Measurements from ENCODE around the gene ROR1. TPM values are rescaled to one million over a fixed set of nuclear protein-coding genes. Genes with fewer than 3 reads are reported as not detected.

The ROR1 gene
- total RNA-seq, 4 donors from 2014 or later, result 8.8 to 30.4 (median 14.1) TPM

GRCh38 chr1:63792152-63792551 is 18.3 kb downstream of the ROR1 start:
- no peak for ATAC-seq (ENCODE audit: low FRiP score)
- no peak for DNase-seq (ENCODE audit: low spot score)
- TF ChIP-seq, protein P1, sequence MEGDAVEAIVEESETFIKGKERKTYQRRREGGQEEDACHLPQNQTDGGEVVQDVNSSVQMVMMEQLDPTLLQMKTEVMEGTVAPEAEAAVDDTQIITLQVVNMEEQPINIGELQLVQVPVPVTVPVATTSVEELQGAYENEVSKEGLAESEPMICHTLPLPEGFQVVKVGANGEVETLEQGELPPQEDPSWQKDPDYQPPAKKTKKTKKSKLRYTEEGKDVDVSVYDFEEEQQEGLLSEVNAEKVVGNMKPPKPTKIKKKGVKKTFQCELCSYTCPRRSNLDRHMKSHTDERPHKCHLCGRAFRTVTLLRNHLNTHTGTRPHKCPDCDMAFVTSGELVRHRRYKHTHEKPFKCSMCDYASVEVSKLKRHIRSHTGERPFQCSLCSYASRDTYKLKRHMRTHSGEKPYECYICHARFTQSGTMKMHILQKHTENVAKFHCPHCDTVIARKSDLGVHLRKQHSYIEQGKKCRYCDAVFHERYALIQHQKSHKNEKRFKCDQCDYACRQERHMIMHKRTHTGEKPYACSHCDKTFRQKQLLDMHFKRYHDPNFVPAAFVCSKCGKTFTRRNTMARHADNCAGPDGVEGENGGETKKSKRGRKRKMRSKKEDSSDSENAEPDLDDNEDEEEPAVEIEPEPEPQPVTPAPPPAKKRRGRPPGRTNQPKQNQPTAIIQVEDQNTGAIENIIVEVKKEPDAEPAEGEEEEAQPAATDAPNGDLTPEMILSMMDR (IDR thresholded peaks at IDR 0.05), result no peak

DNA sequence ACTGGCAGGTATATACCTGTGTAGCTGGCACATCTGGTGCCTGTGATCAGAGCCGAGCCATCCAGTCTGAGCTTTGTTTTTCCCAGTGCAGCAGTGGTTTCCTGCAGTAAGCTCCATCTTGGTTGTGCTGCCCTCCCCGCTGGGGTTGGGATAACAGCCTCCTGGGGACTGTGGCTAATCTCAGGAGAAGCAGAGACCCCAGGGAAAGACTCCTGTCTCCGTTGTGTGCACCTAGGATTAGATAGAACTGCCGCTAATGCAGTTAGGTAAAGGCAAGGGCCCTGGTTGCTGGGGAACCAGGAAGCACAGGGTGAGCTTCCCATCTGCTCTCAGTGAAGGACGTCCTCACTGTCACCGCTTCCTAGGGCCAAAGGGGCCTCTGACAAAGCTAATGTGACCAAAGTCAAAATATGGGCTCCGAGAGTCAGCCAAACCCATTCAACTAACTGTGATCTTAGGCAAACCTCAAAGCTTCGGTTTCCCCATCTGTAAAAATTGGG is 20.0 kb downstream of the ROR1 start:
- no peak for ATAC-seq (ENCODE audit: low FRiP score)
- TF ChIP-seq, protein P1 (IDR thresholded peaks at IDR 0.05), result no peak

GRCh38 chr1:63794354-63794753 is 20.5 kb downstream of the ROR1 start:
- TF ChIP-seq, protein P1 (IDR thresholded peaks at IDR 0.05), result no peak
- DNase-seq (ENCODE audit: low spot score), result no peak
- ATAC-seq (ENCODE audit: low FRiP score), result no peak

More for the DNA sequence above, 20.0 kb downstream of the ROR1 start:
- no peak for DNase-seq (ENCODE audit: low spot score)

DNA sequence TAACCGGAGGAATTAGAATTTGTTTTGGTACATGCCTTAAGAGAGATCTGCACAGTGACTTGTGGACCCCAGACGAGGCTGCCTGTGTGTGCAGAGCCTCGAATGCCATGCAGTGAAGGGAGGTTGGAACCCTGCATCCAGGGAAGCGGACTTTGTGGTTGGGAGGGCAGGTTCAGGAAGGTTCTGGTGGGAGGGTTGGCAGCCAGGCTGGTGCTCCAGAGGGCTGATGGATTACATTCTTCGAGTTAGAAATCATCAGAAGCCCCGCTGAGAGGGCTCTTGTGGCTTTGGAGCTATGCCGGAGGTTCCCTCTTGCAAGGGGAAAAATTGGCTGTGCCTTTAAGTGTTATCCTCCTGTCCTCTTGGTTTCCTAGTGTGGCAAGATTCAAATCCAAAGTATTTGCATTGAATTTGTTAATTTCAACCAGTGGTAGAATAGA is 21.1 kb downstream of the ROR1 start:
- ATAC-seq (ENCODE audit: low FRiP score) (no peak), DNase-seq (ENCODE audit: low spot score) (no peak)
- TF ChIP-seq, protein P1 (IDR thresholded peaks at IDR 0.05), result no peak

GRCh38 chr1:63795455-63795854 is 21.6 kb downstream of the ROR1 start:
- TF ChIP-seq, protein P1 (IDR thresholded peaks at IDR 0.05), result no peak
- ATAC-seq (ENCODE audit: low FRiP score) (no peak), DNase-seq (ENCODE audit: low spot score) (no peak)

DNA sequence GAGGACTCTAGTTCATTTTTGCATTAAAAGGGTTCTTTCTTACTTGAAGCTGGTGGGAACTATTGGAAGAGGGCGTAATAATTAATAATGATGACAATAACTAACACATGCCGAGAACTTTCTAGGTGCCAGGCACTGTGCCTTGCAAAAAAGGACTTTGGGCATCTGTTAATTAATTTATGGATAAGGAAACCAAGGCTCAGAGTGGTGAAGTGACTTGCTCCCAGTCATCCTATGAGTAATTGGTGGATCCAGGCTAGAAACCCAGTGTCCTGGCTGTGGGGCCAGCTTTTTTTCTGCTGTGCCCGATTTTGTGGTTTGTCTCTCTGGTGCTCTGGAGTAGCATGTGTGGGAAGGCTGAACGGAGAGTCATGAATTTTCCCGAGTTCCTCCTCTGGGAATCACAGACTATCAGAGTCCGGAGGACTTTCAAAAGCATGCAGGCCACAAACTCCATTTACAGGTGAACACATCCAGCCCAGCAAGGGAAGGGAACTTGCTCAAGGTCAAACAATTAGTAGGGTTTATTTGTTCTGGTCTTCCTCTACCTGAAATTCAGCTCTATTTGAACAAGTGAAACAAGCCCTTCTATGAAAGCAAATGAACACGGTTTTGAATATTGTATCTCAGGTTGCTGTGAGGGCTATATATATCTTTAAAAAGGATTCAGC is 23.4 kb downstream of the ROR1 start:
- DNase-seq (ENCODE audit: low spot score), result no peak
- ATAC-seq (ENCODE audit: low FRiP score), result no peak
- TF ChIP-seq, protein P1 (IDR thresholded peaks at IDR 0.05), result no peak

DNA sequence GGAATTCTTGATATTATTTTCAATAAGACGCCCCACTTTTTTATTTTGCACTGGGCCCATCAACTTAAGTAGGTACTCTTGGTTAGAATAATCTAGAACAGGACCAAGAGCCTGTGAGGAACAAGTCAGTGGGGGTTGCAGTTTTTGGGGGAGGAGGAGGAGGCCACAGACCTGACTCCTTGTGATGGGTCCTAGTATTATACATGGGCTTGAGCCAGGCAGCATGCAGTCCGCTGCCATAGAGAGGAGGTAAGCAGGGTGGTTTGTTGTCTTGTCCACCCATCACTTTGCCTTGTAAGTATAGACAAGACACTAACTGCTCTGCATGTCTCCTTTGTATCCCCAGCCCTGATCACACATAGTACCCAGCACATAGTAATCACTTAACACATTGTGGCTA is 24.5 kb downstream of the ROR1 start:
- ATAC-seq (ENCODE audit: low FRiP score), result no peak
- TF ChIP-seq, protein P1 (IDR thresholded peaks at IDR 0.05), result no peak
- DNase-seq (ENCODE audit: low spot score), result no peak

Data from omental fat pad (tissue), 4 donors.